ENCODE data around the gene SLC19A1.

DNA sequence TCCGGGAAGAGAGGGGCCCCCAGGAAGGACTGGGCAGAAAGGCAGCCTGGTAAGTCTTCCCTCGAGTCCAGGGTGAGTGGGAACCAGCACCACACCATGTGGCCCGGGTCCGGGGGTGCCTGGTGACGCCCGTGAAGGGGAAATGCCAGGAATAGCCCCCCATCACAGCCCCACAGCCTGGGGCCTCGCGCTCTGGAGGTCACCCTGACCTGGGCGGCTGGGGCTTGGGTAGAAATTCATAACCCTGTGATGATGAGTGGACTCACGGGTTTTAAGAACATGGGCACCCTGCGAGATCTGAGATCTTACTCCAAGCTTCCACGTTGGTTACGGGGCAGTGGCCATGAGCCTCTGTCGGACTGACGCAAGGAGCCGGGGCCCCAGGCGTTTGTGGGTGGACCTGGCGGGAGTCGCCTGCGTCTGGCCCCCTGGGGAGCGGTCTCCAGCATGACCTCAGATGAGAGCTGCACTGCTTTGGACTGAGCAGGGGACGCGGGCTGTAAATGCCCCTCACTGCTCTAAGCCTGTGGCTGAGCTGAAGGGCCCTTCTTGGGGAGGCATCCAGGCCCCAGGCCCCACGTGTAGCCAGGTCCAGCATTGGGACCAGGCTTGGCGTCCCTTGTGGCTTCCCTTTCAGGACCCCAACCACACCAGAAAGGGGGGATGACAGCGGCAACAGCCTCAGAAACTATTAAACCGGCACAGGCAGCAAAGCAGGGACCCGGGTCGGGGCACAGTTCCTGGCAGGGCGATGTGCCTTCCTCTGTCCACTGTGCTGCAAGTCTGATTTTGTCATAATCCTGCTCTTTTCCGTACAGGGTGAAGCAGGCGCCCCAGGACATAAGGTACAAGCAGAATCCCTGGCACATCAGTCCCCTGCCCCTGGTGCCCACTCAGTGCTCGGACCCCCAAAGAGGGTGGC is 60.0 kb downstream of the SLC19A1 start:
- TF ChIP-seq EZH2 (IDR thresholded peaks at IDR 0.05; ENCODE audit: low read length, missing control alignments) = no peak
- TF ChIP-seq, protein P1, sequence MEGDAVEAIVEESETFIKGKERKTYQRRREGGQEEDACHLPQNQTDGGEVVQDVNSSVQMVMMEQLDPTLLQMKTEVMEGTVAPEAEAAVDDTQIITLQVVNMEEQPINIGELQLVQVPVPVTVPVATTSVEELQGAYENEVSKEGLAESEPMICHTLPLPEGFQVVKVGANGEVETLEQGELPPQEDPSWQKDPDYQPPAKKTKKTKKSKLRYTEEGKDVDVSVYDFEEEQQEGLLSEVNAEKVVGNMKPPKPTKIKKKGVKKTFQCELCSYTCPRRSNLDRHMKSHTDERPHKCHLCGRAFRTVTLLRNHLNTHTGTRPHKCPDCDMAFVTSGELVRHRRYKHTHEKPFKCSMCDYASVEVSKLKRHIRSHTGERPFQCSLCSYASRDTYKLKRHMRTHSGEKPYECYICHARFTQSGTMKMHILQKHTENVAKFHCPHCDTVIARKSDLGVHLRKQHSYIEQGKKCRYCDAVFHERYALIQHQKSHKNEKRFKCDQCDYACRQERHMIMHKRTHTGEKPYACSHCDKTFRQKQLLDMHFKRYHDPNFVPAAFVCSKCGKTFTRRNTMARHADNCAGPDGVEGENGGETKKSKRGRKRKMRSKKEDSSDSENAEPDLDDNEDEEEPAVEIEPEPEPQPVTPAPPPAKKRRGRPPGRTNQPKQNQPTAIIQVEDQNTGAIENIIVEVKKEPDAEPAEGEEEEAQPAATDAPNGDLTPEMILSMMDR (conservative IDR thresholded peaks at IDR 0.05 in 1 of 2, IDR thresholded peaks at IDR 0.05 in 1 of 2; ENCODE audit: low read depth in 1 of 2, low read length in 2 of 2) = no peak
